Neural cell (in vitro differentiated cells): Measurements from ENCODE around the gene TOM1. TPM values are rescaled to one million over a fixed set of nuclear protein-coding genes. Genes with fewer than 3 reads are reported as not detected.

Experiments used
- H2AFZ ChIP-seq: fragments of 200-600, 300-800 bp; sonication (generic), shearing (Covaris generic); 2 replicates; pipeline ENCODE4 v1.6.0; 2014; ENCODE audit warnings: low read depth, mild to moderate bottlenecking, antibody characterized with exemption, low read length, moderate library complexity
- H3F3A ChIP-seq: fragments of 200-600 bp; shearing (Covaris generic); 2 replicates; pipeline ENCODE4 v1.6.1; 2016; ENCODE audit warnings: mild to moderate bottlenecking, moderate library complexity, mixed read lengths, antibody characterized with exemption, low read length; ENCODE audit not compliant: insufficient read depth, poor library complexity, severe bottlenecking
- H3K27ac ChIP-seq: fragments of 200-600, 300-800 bp; sonication (generic), shearing (Covaris generic); 2 replicates; pipeline ENCODE4 v1.5.1; 2014; ENCODE audit warnings: mild to moderate bottlenecking, low read length, moderate library complexity
- H3K27me3 ChIP-seq: fragments of 300-800, 200-600 bp; sonication (generic), shearing (Covaris generic); 2 replicates; pipeline ENCODE4 v1.6.0; 2014; ENCODE audit warnings: mild to moderate bottlenecking, low read depth, low read length, moderate library complexity; ENCODE audit not compliant: insufficient read depth
- H3K36me3 ChIP-seq: fragments of 300-800, 200-600 bp; sonication (generic), shearing (Covaris generic); 2 replicates; pipeline ENCODE4 v1.5.1; 2014; ENCODE audit warnings: mild to moderate bottlenecking, antibody characterized with exemption, low read length, moderate library complexity; ENCODE audit not compliant: insufficient read depth
- H3K4me2 ChIP-seq: fragments of 300-800, 200-600 bp; sonication (generic), shearing (Covaris generic); 2 replicates; pipeline ENCODE4 v1.6.0; 2014; ENCODE audit warnings: mild to moderate bottlenecking, low read length
- H3K4me3 ChIP-seq: fragments of 300-800, 200-600 bp; sonication (generic), shearing (Covaris generic); 2 replicates; pipeline ENCODE4 v1.5.1; 2014; ENCODE audit warnings: mild to moderate bottlenecking, low read length, moderate library complexity
- H3K79me2 ChIP-seq: fragments of 200-600 bp; shearing (Covaris generic); replicated peaks from 2 replicates; pipeline ENCODE4 v1.6.0; 2014; ENCODE audit warnings: mild to moderate bottlenecking, low read length, moderate library complexity; ENCODE audit not compliant: insufficient read depth
- H3K9ac ChIP-seq: fragments of 300-800, 200-600 bp; sonication (generic), shearing (Covaris generic); 2 replicates; pipeline ENCODE4 v1.6.1; 2016; ENCODE audit warnings: mild to moderate bottlenecking, low read length, mixed read lengths
- H3K9me2 ChIP-seq: fragments of 200-600 bp; shearing (Covaris generic); 2 replicates; pipeline ENCODE4 v1.6.1; 2016; ENCODE audit warnings: mild to moderate bottlenecking, low read length, mixed read lengths; ENCODE audit not compliant: insufficient read depth
- H3K9me3 ChIP-seq: fragments of 200-600, 300-800 bp; sonication (generic), shearing (Covaris generic); 2 replicates; pipeline ENCODE4 v1.6.1; 2016; ENCODE audit warnings: mild to moderate bottlenecking, mixed run types, low read length, moderate library complexity, mixed read lengths
- H4K20me1 ChIP-seq: fragments of 200-600 bp; shearing (Covaris generic); 2 replicates; pipeline ENCODE4 v1.6.1; 2016; ENCODE audit warnings: mild to moderate bottlenecking, mixed run types; ENCODE audit not compliant: insufficient read depth
- CTCF ChIP-seq: fragments of 450-650 bp; IDR thresholded peaks from 2 replicates; pipeline ENCODE4 v1.5.1; 2014; ENCODE audit warnings: antibody characterized with exemption, mild to moderate bottlenecking, moderate library complexity; ENCODE audit not compliant: poor library complexity, severe bottlenecking
- EP300 ChIP-seq: fragments of 450-650 bp; conservative IDR thresholded peaks from 2 replicates; pipeline ENCODE4 v1.6.1; 2014; ENCODE audit warnings: antibody characterized with exemption, mild to moderate bottlenecking, moderate library complexity; ENCODE audit not compliant: poor library complexity, severe bottlenecking
- EZH2 ChIP-seq: fragments of 200-600, 300-800 bp; shearing (Covaris generic), sonication (generic); IDR thresholded peaks from 2 replicates; pipeline ENCODE4 v1.6.1; 2014; ENCODE audit warnings: antibody characterized with exemption, low read length, borderline replicate concordance, mild to moderate bottlenecking; ENCODE audit not compliant: insufficient read depth, poor library complexity, severe bottlenecking
- MXI1 ChIP-seq: fragments of 450-650 bp; conservative IDR thresholded peaks from 2 replicates; pipeline ENCODE4 v1.6.1; 2014; ENCODE audit warnings: antibody characterized with exemption, mild to moderate bottlenecking; ENCODE audit not compliant: poor library complexity, severe bottlenecking
- POLR2AphosphoS5 ChIP-seq: IDR thresholded peaks from 2 replicates; pipeline ENCODE4 v1.6.1; 2012
- RAD21 ChIP-seq: fragments of 450-650 bp; conservative IDR thresholded peaks from 2 replicates; pipeline ENCODE4 v1.6.1; 2014; ENCODE audit warnings: antibody characterized with exemption, mild to moderate bottlenecking, moderate library complexity
- REST ChIP-seq: IDR thresholded peaks from 2 replicates; pipeline ENCODE4 v1.6.1; 2012; ENCODE audit warnings: borderline replicate concordance
- SMC3 ChIP-seq: fragments of 450-650 bp; conservative IDR thresholded peaks from 2 replicates; pipeline ENCODE4 v1.6.1; 2014; ENCODE audit warnings: antibody characterized with exemption, mild to moderate bottlenecking, moderate library complexity; ENCODE audit not compliant: poor library complexity
- TAF1 ChIP-seq: IDR thresholded peaks from 2 replicates; pipeline ENCODE4 v1.6.1; 2012; ENCODE audit warnings: low read depth
- polyA plus RNA-seq: library from polyadenylated mRNA; depleted of rRNA; stranded (reverse); fragments of >200 nt; gene quantifications from 2 replicates; pipeline ENCODE4 v1.2.3, GENCODE V29; 2014

Gene TOM1
- polyA plus RNA-seq, 1 donor from 2014 or later, result 13.3 TPM

GRCh38 chr22:35368386-35368785 lies 68.7 kb downstream of the TOM1 start:
- H3K27ac ChIP-seq, result no peak overlapping the region
- H3F3A ChIP-seq, result no peaks in the 10 kb centered on the region
- H3K79me2 ChIP-seq, result no peaks in the 10 kb centered on the region
- H2AFZ ChIP-seq, result no peak overlapping the region
- H3K9ac ChIP-seq, result no peak overlapping the region
- H3K36me3 ChIP-seq, result no peaks in the 10 kb centered on the region
- H3K27me3 ChIP-seq, result no peaks in the 10 kb centered on the region
- H3K4me3 ChIP-seq, result no peak overlapping the region
- TF ChIP-seq EZH2, result no peak
- no peak for TF ChIP-seq REST
- TF ChIP-seq POLR2AphosphoS5, result no peak
- no peak for TF ChIP-seq RAD21
- TF ChIP-seq EP300, result no peak
- TF ChIP-seq TAF1, result no peak
- no peak for TF ChIP-seq MXI1
- TF ChIP-seq SMC3, result no peak
- no peak for TF ChIP-seq CTCF
- H3K4me2 ChIP-seq, result no peak overlapping the region
- no peaks in the 10 kb centered on the region for H3K9me3 ChIP-seq
- no peaks in the 10 kb centered on the region for H3K9me2 ChIP-seq
- no peaks in the 10 kb centered on the region for H4K20me1 ChIP-seq

- Histone ChIP-seq H3K27me3 (no peaks in the 10 kb centered on the region), H3K9me3 (no peaks in the 10 kb centered on the region), H3F3A (no peaks in the 10 kb centered on the region), H3K9ac (no peak overlapping the region), H3K36me3 (no peaks in the 10 kb centered on the region), H4K20me1 (no peaks in the 10 kb centered on the region), H3K4me2 (no peak overlapping the region), H3K27ac (no peak overlapping the region), H3K9me2 (no peaks in the 10 kb centered on the region), H2AFZ (no peak overlapping the region), H3K4me3 (no peak overlapping the region), H3K79me2 (no peaks in the 10 kb centered on the region)
- no peak for TF ChIP-seq POLR2AphosphoS5
- TF ChIP-seq TAF1, result no peak
- TF ChIP-seq CTCF, result no peak
- no peak for TF ChIP-seq REST
- TF ChIP-seq MXI1, result no peak
Observed at GRCh38 chr22:35369996-35370395, 70.3 kb downstream of the TOM1 start.
